Activated CD4-positive, CD25-positive, alpha-beta regulatory T cell treated with anti-CD3 and anti-CD28 coated beads, Interleukin-2, amount 50 U/mL, for 16 hours (primary cell): ENCODE measurements around the gene CREB3L1.

Source experiments
- DNase-seq: peaks from one replicate; pipeline ENCODE4 v3.0.0-alpha.2; 2020; ENCODE audit warnings: low read depth, low spot score

Gene CREB3L1

DNA sequence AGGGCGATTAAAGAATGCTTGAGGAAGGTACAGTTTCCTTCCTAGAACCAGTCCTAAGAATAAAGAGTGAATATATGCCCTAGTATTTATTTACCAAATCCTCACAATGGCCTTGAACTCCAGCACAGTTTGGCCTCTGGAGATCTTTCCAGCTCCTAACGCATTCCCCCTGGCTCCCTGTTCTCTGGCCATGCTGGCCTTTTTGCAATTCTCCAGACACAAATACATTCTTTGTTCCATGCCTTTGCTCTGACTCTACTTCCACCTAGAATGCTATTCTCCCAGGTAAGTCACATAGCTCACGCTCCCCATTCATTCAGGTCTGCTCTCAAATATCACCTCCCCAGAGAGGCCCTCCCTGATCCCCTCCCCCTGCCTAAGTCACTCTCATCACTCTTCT is 66.1 kb downstream of the CREB3L1 start:
- DNase-seq = no peak

DNA sequence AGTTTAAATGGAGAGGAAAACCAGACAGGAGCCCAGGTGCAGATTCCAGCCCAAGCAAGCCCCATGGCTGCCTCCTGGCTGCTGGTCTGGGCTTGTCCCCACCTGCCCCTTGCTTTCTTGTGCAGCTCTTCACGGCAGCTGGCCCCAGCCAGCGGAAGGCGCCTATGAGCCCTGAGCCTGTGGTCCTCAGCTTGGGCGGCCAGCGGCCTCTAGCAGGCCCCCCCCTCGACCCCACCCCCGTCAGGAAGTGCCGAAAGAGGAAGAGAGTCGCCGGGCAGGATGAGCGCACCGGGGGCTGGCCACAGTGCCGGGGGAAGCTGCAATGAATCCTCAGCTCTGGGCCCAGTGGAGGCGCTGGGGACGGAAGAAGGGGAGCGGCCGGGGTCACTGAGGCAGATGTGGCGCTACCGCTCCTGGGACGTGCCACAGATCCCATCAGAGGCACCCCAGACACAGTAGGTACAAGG is 67.7 kb downstream of the CREB3L1 start:
- no peak for DNase-seq

DNA sequence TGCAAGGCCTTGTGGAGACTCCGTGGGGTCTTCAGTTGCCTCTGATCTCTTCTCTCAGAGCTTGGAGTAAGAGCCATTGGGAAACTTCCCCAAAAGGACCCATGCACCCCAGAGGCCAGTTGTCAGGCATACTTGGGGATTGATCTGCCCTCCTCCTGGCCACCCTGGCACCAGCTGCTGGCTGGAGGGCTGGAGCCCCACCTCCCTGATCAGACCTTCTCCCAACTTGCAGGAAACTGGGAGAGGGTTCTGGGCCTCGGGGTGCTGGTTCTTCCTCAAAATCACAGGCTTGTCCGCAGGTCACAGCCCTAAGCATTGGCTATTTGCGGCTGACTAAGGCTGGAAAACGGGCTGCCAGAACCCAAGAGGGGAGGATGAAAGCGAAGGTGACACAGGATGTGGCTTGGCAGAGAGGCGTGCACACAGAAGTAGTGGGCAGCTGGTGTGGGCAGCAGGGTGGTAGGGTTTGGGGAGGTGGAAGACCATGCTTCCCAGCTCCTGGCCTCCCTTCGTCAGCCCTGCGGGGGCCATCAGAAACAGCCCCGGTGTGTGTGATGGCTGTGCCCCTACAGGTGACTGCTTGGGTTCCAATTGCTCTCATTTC is 68.5 kb downstream of the CREB3L1 start:
- no peak for DNase-seq

DNA sequence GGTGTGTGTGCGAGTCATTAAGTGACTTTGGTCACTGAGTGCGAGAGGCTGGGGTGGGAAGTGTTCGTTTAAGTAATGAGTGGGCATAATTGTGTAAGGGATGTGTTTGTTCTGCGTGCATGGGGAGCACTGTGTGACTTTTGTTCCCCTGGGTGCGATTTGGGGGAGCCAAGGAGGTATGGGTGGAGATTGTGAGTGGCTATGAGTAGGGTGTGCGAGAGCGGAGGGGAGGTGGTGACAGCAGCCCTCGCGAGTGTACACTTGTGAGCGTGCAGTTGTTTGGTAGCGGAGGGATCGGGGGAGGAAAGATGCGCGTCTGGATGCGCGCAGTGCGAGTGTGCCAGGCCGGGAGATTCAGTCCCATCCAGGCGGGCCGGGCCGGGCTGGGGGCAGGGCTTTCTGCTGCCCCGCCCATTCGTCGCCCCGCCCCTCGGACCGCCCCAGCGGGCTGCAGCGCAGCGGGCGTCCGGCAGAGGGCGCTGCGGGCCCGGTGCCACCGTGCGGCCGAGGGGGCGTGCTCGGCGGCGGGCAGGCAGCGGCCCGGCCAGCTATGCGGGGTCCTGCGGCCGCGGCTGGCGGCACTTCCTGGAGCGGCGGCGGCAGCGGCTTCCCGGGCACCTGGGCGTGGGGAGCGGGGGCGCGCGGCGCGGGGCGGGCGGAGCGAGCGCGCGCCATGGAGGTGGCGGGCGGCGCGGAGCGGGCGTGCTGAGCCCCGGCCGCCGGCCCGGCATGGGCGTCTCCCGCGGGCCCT is 69.6 kb downstream of the CREB3L1 start, which contains the start of gene DGKZ:
DGKZ (plus strand) TSS at position 578 of the 751 bp plus-strand sequence. CDS start 197 bp downstream, outside the sequence.
- DNase-seq = peak; percentile 78

DNA sequence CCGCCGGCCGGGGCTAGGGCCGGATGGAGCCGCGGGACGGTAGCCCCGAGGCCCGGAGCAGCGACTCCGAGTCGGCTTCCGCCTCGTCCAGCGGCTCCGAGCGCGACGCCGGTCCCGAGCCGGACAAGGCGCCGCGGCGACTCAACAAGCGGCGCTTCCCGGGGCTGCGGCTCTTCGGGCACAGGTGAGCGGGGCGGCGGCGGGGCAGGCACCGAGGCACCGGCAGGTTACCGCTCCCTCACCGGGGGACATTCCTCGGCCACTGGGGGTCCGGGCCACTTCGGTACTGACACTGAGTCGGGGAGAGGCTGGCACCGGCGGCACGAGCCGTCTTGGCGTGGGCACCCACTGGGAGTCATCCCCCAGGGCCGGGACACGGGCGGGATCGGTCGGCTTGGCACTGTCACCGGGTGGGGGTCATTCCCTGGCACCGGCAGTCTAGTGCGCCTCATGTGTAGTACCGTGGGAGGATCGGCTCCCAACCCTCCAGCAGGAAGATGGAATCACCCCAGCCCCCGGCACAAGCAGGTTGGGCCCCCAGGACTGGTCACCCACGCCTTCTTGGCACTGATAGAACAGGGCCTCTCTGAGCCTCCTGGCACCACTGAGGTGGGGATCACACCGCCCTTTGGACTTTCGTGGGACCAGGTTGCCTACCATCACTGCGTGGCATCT is 70.3 kb downstream of the CREB3L1 start:
- no peak for DNase-seq

DNA sequence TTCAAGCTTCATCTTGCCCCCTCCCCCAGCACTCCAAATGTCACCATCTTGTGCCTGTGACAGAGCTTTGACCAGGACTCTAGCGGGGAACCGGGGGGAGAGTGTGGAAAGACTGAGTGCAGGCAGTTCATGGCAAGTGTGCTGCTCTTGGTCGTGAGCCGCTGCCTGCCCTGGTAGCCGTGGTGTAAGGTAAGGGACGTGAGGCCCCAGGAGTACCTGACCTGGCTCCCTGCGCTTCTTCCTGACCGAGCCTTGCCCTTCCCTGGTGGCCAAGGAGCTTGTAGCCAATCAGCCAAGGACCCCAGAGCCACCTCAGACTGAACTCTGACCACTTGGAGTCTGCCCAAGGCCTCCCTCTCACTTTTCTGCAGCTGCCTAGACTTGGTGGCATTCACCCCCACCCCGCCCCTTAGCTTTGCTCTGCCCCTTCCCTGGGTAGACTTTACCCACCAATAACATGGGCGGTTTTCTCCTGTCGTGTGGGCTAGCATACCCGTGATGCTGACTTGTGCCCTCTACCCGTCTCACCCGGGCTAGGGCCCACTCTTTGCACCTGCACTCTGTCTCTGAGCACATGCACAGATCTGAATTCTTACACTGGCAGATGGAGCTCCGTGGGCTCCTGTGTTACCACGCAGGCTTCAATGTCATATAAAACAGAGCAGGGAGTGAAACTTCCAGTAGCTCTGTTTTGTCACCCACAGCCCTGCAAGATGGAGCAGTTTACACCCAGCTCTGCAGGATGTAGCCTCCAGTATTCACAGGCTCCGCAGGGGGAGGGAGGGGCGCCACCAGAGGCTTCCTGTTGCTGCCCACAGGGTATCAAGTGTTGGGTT is 71.3 kb downstream of the CREB3L1 start:
- no peak for DNase-seq

DNA sequence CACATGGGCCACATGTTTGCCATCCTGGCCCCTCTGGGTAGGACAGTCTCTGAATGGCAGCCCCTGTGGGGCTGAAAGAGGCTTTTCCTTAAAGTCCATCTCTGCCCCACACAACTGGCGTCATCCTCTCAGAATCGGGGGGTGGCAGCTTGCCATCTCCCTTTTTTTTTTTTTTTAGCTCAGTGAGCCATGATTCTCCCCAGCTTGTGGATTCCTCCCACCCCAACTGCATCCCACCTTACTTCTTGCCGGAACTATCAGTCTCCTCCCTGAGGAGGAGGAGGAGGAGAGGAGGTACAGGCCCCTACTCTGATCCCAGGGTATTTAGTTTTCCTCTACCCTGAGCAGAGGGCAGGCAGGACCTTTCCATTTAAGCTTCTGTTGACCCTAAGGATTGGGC is 73.2 kb downstream of the CREB3L1 start:
- no peak for DNase-seq

DNA sequence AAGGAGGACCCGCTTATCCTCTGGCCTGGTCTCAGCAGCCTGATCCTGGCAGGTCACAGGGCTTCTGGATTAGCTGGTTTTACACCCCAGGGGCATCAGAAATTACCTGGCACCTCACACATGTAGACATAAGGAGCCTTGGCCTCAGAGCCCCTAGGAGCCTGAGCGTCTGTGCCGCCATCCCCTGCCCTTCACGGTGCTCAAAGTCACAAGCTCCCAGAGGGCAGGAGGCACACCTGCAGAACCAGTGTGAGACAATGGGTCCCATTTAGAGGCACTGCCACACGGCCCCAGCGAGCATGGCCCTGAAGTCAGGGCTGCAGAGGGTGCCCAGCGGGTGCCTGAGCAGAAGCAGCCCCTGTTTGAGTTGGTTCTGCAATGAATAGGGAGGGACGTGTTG is 73.7 kb downstream of the CREB3L1 start:
- no peak for DNase-seq

DNA sequence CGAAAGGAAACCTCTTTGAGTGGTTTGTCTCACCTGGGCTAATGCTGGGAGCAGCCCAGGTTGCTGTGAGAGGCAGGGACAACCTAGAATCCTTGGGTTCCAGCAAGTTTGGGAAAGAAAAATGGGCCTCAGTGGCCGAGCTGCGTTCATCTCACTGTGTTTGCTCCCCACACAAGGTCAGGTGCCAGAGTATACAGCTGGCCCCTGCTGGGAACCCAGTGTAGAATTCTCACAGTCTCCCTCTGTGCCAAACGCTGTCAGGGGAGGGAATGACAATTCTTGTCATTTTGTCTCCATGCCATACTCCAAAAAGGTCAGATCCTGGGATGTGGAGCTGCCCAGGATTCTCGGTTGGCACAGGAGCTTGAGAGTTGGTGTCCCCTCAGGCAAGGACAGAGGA is 74.1 kb downstream of the CREB3L1 start:
- DNase-seq = no peak

DNA sequence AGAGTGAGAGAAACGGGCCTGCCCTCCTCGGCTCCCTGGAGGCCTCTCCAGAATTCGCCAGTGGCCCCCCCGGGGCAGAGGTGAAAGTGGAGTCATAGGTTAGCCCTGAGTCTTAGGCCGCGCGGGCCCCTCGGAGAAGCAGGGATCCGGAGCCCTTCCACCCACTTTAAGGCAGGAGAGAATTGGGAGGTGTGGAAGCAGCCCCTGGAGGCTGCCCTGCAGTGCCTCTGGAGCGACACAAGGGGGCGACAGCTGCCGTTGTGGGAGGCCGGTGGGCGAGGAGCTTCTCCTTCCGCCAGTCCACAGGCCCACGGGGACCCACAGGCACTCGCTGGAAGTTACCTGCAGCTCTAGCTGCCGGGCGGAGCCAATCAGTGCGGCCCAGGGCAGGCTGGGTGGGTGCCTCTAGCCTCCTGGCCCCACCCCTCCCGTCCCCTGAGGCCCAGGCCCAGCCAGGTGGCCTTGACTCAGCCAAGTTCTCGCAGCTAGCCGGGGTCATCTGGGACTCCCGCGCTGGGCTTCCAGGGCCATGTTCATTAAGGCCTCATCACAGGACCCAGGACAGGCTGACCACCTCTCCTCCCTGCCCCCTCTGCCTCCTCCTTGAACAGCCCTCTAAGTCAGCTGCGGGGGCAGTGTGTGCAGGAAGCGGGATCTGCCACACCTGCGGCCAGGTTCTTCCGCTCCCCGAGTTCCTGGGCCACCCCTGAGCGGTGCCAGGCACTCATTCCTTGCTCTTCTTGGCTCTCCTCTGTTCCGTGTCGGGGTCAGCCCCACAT is 74.8 kb downstream of the CREB3L1 start:
- DNase-seq = peak; percentile 54

DNA sequence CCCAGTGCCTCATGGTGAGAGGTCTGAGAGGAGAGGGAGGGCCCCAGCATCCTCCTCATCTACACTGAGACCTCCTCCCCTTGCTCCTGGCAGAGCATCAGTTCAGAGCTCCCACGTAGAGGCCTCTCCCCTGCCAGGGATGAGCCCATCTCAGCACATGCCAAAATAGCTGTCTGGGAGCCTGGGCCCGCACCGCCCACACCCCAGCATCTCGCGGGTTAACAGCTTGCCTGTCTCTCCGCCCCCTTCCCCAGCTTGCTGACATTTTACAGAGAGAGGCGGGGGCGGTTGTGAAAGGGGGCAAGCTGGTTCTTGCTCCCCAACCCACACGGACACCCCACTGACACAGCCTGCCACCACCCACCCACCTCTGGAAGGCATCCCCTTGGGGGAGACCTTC is 76.2 kb downstream of the CREB3L1 start:
- DNase-seq = no peak

DNA sequence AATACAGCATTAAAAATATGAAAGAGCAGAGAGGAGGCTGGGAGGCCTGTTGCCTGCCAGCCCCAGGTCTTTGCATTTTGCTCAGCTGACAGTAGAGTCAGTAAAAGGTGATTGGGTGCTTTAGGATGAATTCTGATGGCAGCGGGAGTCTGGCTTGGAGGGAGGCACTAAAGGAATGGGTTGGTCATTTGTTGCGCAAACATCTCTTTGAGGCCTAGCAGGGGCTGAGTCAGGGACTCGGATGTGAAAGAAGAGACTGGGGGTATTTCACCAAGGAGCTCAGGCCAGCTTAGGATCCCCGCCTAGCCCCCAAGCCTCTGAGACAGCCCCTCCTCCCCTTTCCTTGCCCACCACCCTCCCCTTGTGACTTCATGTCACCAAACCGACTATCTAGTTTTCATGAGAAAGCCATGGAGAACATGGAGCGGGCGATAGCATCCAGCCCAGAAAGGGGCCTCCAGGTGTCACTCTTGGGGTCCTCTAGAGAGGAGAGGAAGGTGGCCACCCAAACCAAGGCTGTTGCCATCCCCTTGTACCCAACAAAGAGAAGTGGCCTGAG is 79.5 kb downstream of the CREB3L1 start:
- no peak for DNase-seq

DNA sequence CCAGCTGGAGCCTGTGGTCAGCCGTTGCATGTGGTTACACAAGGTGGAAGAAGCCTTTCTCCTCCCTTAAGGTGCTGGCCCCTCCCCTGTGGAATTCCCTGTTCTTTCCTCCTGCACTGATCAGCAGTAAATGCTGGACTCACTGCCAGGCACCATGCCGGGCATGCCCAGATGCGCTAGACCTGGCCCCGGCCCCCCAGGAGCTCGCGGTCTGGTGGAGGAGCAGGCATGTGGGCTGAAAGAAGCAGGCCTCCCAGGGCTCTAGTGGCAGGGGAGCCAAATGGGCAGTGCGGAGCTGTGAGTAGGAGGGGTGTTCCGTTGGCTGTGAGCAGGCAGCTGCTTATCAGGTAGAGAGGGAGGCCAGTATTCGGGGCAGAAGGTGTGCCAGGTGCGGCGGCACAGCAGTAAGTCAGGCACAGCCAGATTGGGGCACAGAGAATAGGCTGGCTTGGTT is 80.0 kb downstream of the CREB3L1 start:
- no peak for DNase-seq

DNA sequence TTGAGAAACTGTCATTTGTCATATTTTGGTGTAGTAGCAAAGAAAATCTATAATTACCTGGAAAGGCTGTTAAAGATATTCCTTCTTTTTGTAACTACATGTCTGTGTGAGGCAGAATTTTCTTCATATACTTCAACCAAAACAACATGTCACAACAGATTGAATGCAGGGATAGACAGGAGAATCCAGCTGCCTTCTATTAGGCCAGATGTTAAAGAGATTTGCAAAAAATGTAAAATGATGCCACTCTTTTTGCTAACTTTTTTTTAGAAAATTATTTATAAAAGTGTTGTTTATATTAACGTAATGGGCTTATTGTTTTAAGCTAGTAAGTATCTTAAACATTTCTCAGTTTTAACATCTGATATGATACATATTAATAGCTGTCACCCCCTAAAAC is 82.5 kb downstream of the CREB3L1 start:
- DNase-seq = no peak

DNA sequence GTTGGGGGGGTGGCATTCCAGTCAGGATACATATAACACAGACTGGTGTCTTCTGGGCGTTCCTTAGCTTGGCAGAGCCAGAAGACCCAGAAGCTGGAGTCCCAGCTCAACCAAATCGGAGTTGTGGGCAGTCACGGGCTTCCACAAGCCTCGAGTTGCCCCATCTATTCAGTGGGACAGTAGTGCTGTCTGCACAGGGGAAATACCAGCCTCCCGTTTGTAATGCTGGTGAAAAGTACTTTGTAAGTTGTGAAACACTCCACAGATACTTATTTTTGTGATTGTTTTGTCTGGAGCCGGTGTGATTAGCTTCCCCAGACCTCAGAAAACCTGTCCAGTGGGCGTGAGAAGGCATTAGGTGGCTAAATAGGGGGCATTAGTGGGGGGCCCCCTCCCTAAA is 83.4 kb downstream of the CREB3L1 start:
- no peak for DNase-seq

DNA sequence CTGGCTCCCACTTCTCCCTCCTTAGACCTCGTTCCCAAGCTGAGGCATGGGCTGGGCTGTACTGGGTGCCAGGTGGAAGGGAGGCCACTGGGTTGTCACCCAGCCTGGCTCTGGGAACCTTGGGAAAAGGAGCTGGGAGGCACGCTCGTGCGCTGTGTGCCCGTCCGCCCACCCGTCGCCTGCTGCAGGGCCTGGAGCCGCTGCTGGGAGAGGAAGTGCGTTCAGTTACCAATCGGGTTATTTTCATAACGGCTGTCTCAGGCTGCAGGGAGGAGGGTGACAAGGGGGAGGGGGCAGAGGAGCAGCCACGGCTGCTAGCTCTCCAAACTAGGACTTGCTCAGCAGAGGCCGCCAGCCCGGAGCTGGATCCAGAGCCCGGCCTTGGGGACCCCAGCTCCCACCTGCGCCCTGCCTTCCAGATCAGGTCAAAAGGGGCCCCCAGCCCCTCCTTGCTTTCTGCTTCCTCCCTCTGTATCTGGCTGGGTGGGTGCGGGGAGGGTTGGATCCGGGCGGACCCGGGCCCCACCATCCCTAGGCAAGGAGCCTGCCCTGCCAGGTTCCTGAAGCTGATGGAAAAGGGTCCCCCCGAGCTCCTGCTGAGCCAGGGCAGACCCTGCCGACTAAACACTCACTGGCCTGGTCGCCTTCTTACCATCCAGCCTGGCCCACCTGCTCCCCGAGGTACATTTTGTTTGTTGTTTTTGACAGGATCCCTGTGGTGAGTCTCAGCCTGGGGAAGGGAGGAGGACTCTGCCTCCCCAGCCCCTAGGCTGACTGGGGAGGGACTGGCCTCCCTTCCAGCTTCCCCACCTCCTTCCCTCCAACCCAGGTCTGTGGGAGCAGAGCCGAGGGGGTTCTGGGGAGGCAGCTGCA is 84.1 kb downstream of the CREB3L1 start:
- DNase-seq = peak; percentile 40

DNA sequence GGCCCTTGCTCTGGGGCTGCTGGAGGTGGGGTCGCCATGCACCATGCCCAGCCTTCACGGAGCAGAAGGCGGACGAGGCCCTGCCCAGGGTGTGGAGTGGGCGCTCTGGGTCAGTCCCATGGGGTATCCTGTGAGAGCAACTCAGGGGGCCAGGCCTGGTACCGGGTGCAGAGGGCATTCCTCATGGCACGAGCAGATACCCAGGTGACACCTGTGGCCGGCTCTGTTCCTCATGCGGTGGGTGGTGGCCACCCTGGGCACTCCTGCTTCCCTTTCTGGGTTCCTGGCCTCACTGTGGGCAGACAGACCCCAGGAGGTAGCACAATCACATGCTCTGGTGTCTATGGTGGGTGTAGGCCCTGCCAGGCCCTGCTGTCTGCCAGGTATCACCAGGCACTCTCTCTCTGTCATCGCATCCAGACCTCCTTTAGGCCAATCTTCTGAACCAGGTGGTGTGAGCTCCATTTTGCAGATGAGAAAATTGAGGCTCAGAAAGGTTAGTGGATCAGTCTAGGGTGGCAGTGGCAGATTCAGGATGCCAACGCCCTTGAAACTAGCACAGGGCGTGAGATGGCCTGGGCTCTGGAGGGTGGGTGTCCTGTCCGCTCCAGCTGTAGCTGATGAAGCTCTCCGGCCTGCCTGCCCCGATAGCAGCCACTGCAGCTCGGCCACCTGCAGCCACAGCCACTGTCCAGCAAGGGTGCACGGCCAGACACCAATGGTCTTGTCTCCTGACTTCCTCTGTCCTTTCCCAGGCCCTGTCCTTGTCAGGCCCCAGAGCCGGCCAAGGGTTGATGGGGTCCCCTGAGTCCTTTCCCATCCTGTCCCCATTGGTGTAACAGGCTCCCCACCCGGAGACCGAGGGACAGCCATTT is 84.9 kb downstream of the CREB3L1 start:
- DNase-seq = no peak

DNA sequence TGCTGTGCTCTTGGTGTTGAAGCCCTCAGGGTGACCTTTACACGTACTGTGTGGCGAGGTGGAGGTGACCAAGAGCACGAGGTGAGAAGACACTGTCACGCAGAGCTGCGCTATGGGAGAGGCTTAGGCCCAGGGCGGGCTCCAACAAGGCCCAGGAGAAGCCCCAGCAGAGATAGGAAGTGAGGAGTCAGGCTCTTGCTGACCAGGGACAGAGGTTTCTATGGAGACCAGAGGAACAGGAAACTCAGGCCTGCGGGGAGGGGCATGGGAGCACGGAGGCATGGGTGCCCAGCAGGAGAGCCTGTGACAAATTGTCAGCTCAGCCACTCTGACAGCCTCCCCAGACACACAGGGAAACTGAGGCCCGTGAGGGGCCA is 85.6 kb downstream of the CREB3L1 start:
- no peak for DNase-seq
